COLO668 (cell line): Measurements from ENCODE around the gene ALS2.
"Not testable (repeated sequence)": the region's sequence is repeated elsewhere in the genome, so short reads cannot be mapped to it uniquely, and the experiment has no call there.

Experiments used
- DNase-seq: peaks from one replicate; lab custom pipeline; 2025; ENCODE audit not compliant: unreplicated experiment; lab: John Stamatoyannopoulos, UW

ALS2 gene

GRCh38 chr2:201780674-201781493, at the start of gene ALS2:
TSS of gene ALS2 (minus strand) at chr2:201780933. CDS start at chr2:201768885, 12,048 bp downstream.
- DNase-seq = peak; percentile 97

- DNase-seq = no peak
Measured at GRCh38 chr2:201828220-201828619, 47.5 kb upstream of the ALS2 start.

- DNase-seq = no peak
Measured at GRCh38 chr2:201827621-201828020, 46.9 kb upstream of the ALS2 start.

GRCh38 chr2:201824212-201824611, 43.5 kb upstream of the ALS2 start:
- DNase-seq = no peak

- peak; percentile 29 for DNase-seq
Measured at GRCh38 chr2:201821080-201821479, 40.3 kb upstream of the ALS2 start.

GRCh38 chr2:201820383-201821007, 39.8 kb upstream of the ALS2 start:
- no peak for DNase-seq

- DNase-seq = no peak
Measured at GRCh38 chr2:201816657-201817575, 36.2 kb upstream of the ALS2 start.

GRCh38 chr2:201813996-201814760, 33.4 kb upstream of the ALS2 start:
- no peak for DNase-seq

GRCh38 chr2:201810604-201811003, 29.9 kb upstream of the ALS2 start:
- not testable (repeated sequence) for DNase-seq

- DNase-seq = no peak
Measured at GRCh38 chr2:201809633-201810032, 28.9 kb upstream of the ALS2 start.

GRCh38 chr2:201808027-201808426, 27.3 kb upstream of the ALS2 start:
- no peak for DNase-seq

- DNase-seq = no peak
Measured at GRCh38 chr2:201807452-201807999, 26.8 kb upstream of the ALS2 start.

GRCh38 chr2:201806442-201807170, 25.9 kb upstream of the ALS2 start, which contains the start of gene CDK15:
TSS of gene CDK15 (plus strand) at chr2:201806537. CDS start at chr2:201806665, 128 bp downstream.
- no peak for DNase-seq

- DNase-seq = not testable (repeated sequence)
Measured at GRCh38 chr2:201798914-201799285, 18.2 kb upstream of the ALS2 start.

GRCh38 chr2:201798252-201798913, 17.6 kb upstream of the ALS2 start:
- DNase-seq = no peak

GRCh38 chr2:201797175-201797840, 16.6 kb upstream of the ALS2 start:
- no peak for DNase-seq

GRCh38 chr2:201796478-201796865, 15.7 kb upstream of the ALS2 start:
- DNase-seq = no peak

- no peak for DNase-seq
Measured at GRCh38 chr2:201795607-201796477, 15.1 kb upstream of the ALS2 start.
